Renal cortex interstitium (tissue), 11 donors: ENCODE measurements around the gene SLC30A4. TPM values are rescaled to one million over a fixed set of nuclear protein-coding genes. Genes with fewer than 3 reads are reported as not detected.
A peak's percentile ranks its signal among the peaks of the same experiment; 100 is the strongest.

Experiments
- DNase-seq, 11 donors: peaks; one replicate each; pipeline ENCODE4 v3.0.0-alpha.2; 2013; ENCODE audit warnings: low read depth in 9 of 11, low spot score in 4 of 11; ENCODE audit errors: extremely low read depth in 1 of 11
- polyA plus RNA-seq, 3 donors: library from polyadenylated mRNA; unstranded; fragments of 120-200 nt; gene quantifications; one replicate each; pipeline ENCODE4 v1.2.1, GENCODE V29; 2013; ENCODE audit not compliant: insufficient read length in 3 of 3

SLC30A4 gene
- polyA plus RNA-seq, 3 donors: 7.8 to 9.6 (median 8.7) TPM

GRCh38 chr15:45429941-45430792 lies 92.4 kb downstream of the SLC30A4 start:
- peak in 7 of 11 donors; percentile 20 to 54 (median 46) for DNase-seq

Other genes with a start within 250 kb of the SLC30A4 start
- gene GATM, start 144.2 kb downstream of the SLC30A4 start, polyA plus RNA-seq: 100 to 1,000 TPM; 227 to 276 (median 255) TPM
- gene BLOC1S6, start 64.6 kb upstream of the SLC30A4 start, polyA plus RNA-seq: 10 to 100 TPM; 44.5 to 54.5 (median 51.5) TPM
- gene SQOR, start 112.3 kb upstream of the SLC30A4 start, polyA plus RNA-seq: 10 to 100 TPM; 22.0 to 23.0 (median 22.1) TPM